Astrocyte (in vitro differentiated cells and primary cell): ENCODE measurements around the gene EIF4EBP2. TPM values are rescaled to one million over a fixed set of nuclear protein-coding genes. Genes with fewer than 3 reads are reported as not detected.

Experiments used
- DNase-seq: peaks from one replicate; pipeline ENCODE4 v3.0.0-alpha.2; 2010; ENCODE audit warnings: low read depth
- FAIRE-seq: peaks from 2 replicates; lab custom pipeline; 2011; peaks lifted over from hg19 to GRCh38; lab: Jason Lieb, UNC
- H2AFZ ChIP-seq: 2 replicates; pipeline ENCODE4 v1.6.0; 2012; ENCODE audit warnings: low read depth, low read length, inconsistent platforms
- H3K27ac ChIP-seq: 2 replicates; pipeline ENCODE4 v1.5.1; 2011; ENCODE audit warnings: low read depth, low read length, inconsistent platforms
- H3K27me3 ChIP-seq: 2 replicates; pipeline ENCODE4 v1.6.0; 2011; ENCODE audit warnings: low read length, inconsistent platforms; ENCODE audit not compliant: insufficient read depth
- H3K36me3 ChIP-seq: 2 replicates; pipeline ENCODE4 v1.5.1; 2011; ENCODE audit warnings: low read length, inconsistent platforms; ENCODE audit not compliant: insufficient read depth
- H3K4me1 ChIP-seq: 2 replicates; pipeline ENCODE4 v1.5.1; 2011; ENCODE audit warnings: low read length, inconsistent platforms; ENCODE audit not compliant: insufficient read depth
- H3K4me2 ChIP-seq: 2 replicates; pipeline ENCODE4 v1.6.0; 2012; ENCODE audit warnings: low read length, inconsistent platforms
- H3K4me3 ChIP-seq: 2 replicates; pipeline ENCODE4 v1.5.1; 2011; ENCODE audit warnings: low read depth, mild to moderate bottlenecking, low read length, inconsistent platforms; ENCODE audit not compliant: insufficient read depth
- H3K79me2 ChIP-seq: 2 replicates; pipeline ENCODE4 v1.6.0; 2012; ENCODE audit warnings: mild to moderate bottlenecking, low read length, inconsistent platforms; ENCODE audit not compliant: insufficient read depth
- H3K9ac ChIP-seq: 2 replicates; pipeline ENCODE4 v1.6.0; 2012; ENCODE audit warnings: mild to moderate bottlenecking, low read length, inconsistent platforms
- H3K9me3 ChIP-seq: 2 replicates; pipeline ENCODE4 v1.5.1; 2012; ENCODE audit warnings: low read depth, mild to moderate bottlenecking, low read length, inconsistent platforms; ENCODE audit not compliant: insufficient read depth
- H4K20me1 ChIP-seq: 2 replicates; pipeline ENCODE4 v1.6.0; 2012; ENCODE audit warnings: low read length, inconsistent platforms; ENCODE audit not compliant: insufficient read depth
- H3K27ac Mint-ChIP-seq: one replicate; pipeline ENCODE4 v1.8.0; 2021; ENCODE audit warnings: mild to moderate bottlenecking, mixed read lengths; ENCODE audit not compliant: unreplicated experiment
- H3K27me3 Mint-ChIP-seq: one replicate; pipeline ENCODE4 v1.8.0; 2021; ENCODE audit warnings: low read depth, mixed read lengths; ENCODE audit not compliant: unreplicated experiment
- H3K36me3 Mint-ChIP-seq: one replicate; pipeline ENCODE4 v1.8.0; 2021; ENCODE audit warnings: low read depth, mixed read lengths; ENCODE audit not compliant: unreplicated experiment
- H3K4me1 Mint-ChIP-seq: one replicate; pipeline ENCODE4 v1.8.0; 2021; ENCODE audit warnings: low read depth, mixed read lengths; ENCODE audit not compliant: unreplicated experiment
- H3K4me3 Mint-ChIP-seq: one replicate; pipeline ENCODE4 v1.8.0; 2021; ENCODE audit warnings: mild to moderate bottlenecking, moderate library complexity, mixed read lengths; ENCODE audit not compliant: unreplicated experiment
- H3K9me3 Mint-ChIP-seq: one replicate; pipeline ENCODE4 v1.8.0; 2021; ENCODE audit warnings: mild to moderate bottlenecking, mixed read lengths; ENCODE audit not compliant: unreplicated experiment
- CTCF ChIP-seq: IDR thresholded peaks from 2 replicates; pipeline ENCODE4 v1.5.1; 2011; ENCODE audit warnings: low read depth, mild to moderate bottlenecking, inconsistent platforms, low read length, moderate library complexity; ENCODE audit not compliant: insufficient read depth
- EZH2 ChIP-seq: IDR thresholded peaks from 2 replicates; pipeline ENCODE4 v1.6.1; 2012; ENCODE audit warnings: mild to moderate bottlenecking, low read length, inconsistent platforms; ENCODE audit not compliant: insufficient read depth
- total RNA-seq: library from RNA; stranded (reverse); gene quantifications from 2 replicates; pipeline ENCODE4 v1.2.1, GENCODE V29; 2021

The EIF4EBP2 gene
- total RNA-seq, 1 donor from 2014 or later, result 74.0 TPM

GRCh38 chr10:70418713-70419112, 14.8 kb downstream of the EIF4EBP2 start:
- Mint-ChIP-seq H3K4me1 (peaks cover 17% of the 10 kb centered on the region), H3K4me3 (no peak overlapping the region), H3K27ac (no peak overlapping the region), H3K9me3 (no peaks in the 10 kb centered on the region), H3K36me3 (peaks cover 26% of the 10 kb centered on the region), H3K27me3 (no peaks in the 10 kb centered on the region)
- Histone ChIP-seq H3K27me3 (no peaks in the 10 kb centered on the region), H3K4me2 (no peak overlapping the region), H3K27ac (no peak overlapping the region), H3K9ac (no peak overlapping the region), H3K36me3 (peaks cover 15% of the 10 kb centered on the region), H3K9me3 (no peaks in the 10 kb centered on the region), H3K4me3 (no peak overlapping the region), H3K4me1 (peaks cover 10% of the 10 kb centered on the region), H3K79me2 (peaks cover 59% of the 10 kb centered on the region), H4K20me1 (peaks cover 81% of the 10 kb centered on the region), H2AFZ (no peak overlapping the region)
- no peak for TF ChIP-seq EZH2
- no peak for TF ChIP-seq CTCF
- FAIRE-seq, result no peak
- DNase-seq, result no peak

GRCh38 chr10:70424320-70424719, 20.4 kb downstream of the EIF4EBP2 start:
- Mint-ChIP-seq H3K4me3 (no peak overlapping the region), H3K36me3 (peaks cover 27% of the 10 kb centered on the region), H3K27ac (no peak overlapping the region), H3K4me1 (peaks cover 2% of the 10 kb centered on the region), H3K27me3 (no peaks in the 10 kb centered on the region), H3K9me3 (no peaks in the 10 kb centered on the region)
- no peaks in the 10 kb centered on the region for H3K9me3 ChIP-seq
- H3K9ac ChIP-seq, result no peak overlapping the region
- H2AFZ ChIP-seq, result no peak overlapping the region
- TF ChIP-seq CTCF, result no peak
- no peak for TF ChIP-seq EZH2
- H3K4me1 ChIP-seq, result no peaks in the 10 kb centered on the region
- DNase-seq, result no peak
- no peak overlapping the region for H3K4me3 ChIP-seq
- FAIRE-seq, result no peak
- no peak overlapping the region for H3K27ac ChIP-seq
- H3K79me2 ChIP-seq, result peaks cover 4% of the 10 kb centered on the region
- H3K36me3 ChIP-seq, result peaks cover 52% of the 10 kb centered on the region
- peaks cover 76% of the 10 kb centered on the region for H4K20me1 ChIP-seq
- H3K4me2 ChIP-seq, result no peak overlapping the region
- H3K27me3 ChIP-seq, result no peaks in the 10 kb centered on the region

GRCh38 chr10:70425096-70425495, 21.2 kb downstream of the EIF4EBP2 start:
- Histone ChIP-seq H3K4me3 (no peak overlapping the region), H3K4me2 (no peak overlapping the region), H3K27ac (no peak overlapping the region), H2AFZ (no peak overlapping the region), H3K79me2 (no peaks in the 10 kb centered on the region), H3K27me3 (no peaks in the 10 kb centered on the region), H3K9ac (no peak overlapping the region), H4K20me1 (peaks cover 69% of the 10 kb centered on the region), H3K4me1 (no peaks in the 10 kb centered on the region), H3K9me3 (no peaks in the 10 kb centered on the region), H3K36me3 (peaks cover 49% of the 10 kb centered on the region)
- no peak for FAIRE-seq
- Mint-ChIP-seq H3K9me3 (no peaks in the 10 kb centered on the region), H3K4me1 (no peaks in the 10 kb centered on the region), H3K27ac (no peak overlapping the region), H3K36me3 (peaks cover 24% of the 10 kb centered on the region), H3K27me3 (no peaks in the 10 kb centered on the region), H3K4me3 (no peak overlapping the region)
- TF ChIP-seq CTCF, result no peak
- TF ChIP-seq EZH2, result no peak
- DNase-seq, result no peak
